Pancreas (tissue), 10 donors: ENCODE results near the gene MPV17L2. TPM values are rescaled to one million over a fixed set of nuclear protein-coding genes. Genes with fewer than 3 reads are reported as not detected.

ENCODE experiments used
- ATAC-seq, 4 donors: fragments of 200-7000 bp; cut with Tn5 transposase; one replicate each; pipeline versions ENCODE4 v1.8.0 to v1.9.1; 2020; ENCODE audit warnings: mild to moderate bottlenecking in 4 of 4, moderate library complexity in 4 of 4
- DNase-seq, 6 donors: peaks; one replicate each; pipeline ENCODE4 v3.0.0-alpha.2; 2020
- FAIRE-seq: peaks from 2 replicates; lab custom pipeline; 2012; peaks lifted over from hg19 to GRCh38; lab: Jason Lieb, UNC
- H3K27ac ChIP-seq, 4 donors: fragments of 200-600 bp; sonication (generic); 1 replicate in 3 of 4; 2 replicates in 1 of 4; pipeline versions ENCODE4 v1.5.0 to v1.8.0; 2020
- H3K27me3 ChIP-seq, 4 donors: fragments of 200-600 bp; one replicate each; pipeline ENCODE4 v1.8.0; 2021
- H3K36me3 ChIP-seq, 3 donors: fragments of 200-600 bp; sonication (generic) in 1 of 3; one replicate each; pipeline versions ENCODE4 v1.5.0 to v1.8.0; 2020 to 2021
- H3K4me1 ChIP-seq, 3 donors: fragments of 200-600 bp; one replicate each; pipeline ENCODE4 v1.8.0; 2021
- H3K4me3 ChIP-seq, 4 donors: fragments of 200-600 bp; sonication (generic) in 2 of 4; one replicate each; pipeline versions ENCODE4 v1.5.0 to v1.8.0; 2020 to 2021
- H3K9me3 ChIP-seq, 4 donors: fragments of 200-600 bp; one replicate each; pipeline ENCODE4 v1.8.0; 2021
- CTCF ChIP-seq, 4 donors: fragments of 200-600 bp; sonication (generic) in 3 of 4; IDR thresholded peaks; one replicate each; pipeline versions ENCODE4 v1.5.0 to v1.8.0; 2021; ENCODE audit warnings: antibody characterized with exemption in 4 of 4
- WGBS, 2 donors: extraction: QIAGEN DNeasy Blood & Tissue Kit; methylation state at CpG; one replicate each; pipeline ENCODE4 v1.1.7; 2013; 5-methylcytosine and 5-hydroxymethylcytosine counted together
- intact Hi-C, 3 donors: fragments of 100-400 bp; cut with DNase I; formaldehyde crosslinking; loops; one replicate each; pipeline versions ENCODE4 v1.11.1 to v1.14.2; 2022
- polyA plus RNA-seq, 2 donors: library from polyadenylated mRNA; stranded (reverse); fragments of 200-250 nt; gene quantifications; one replicate each; pipeline ENCODE4 v1.2.3, GENCODE V29; 2013
- total RNA-seq, 6 donors: library from RNA; stranded (reverse); fragmentation: NEBNext Ultra II Directional in 4 of 6; extraction: Animal tissue kit (Norgen Biotek cat#: 25700) in 4 of 6; gene quantifications; one replicate each; pipeline versions ENCODE4 v1.2.1 to v1.2.4, GENCODE V29; 2021 to 2023
- donor health status: healthy with polysubstance abuse.
- donor health status: DM: no; HTN: no; CAD: no; lungs with moderate emphysema.
- donor health status: DM: no; HTN: no; CAD: no.
- donor health status: control.
- donor health status: control.
- donor health status: Bipolar disorder and iron deficiency.
- donor health status: DM: yes; HTN: yes; CAD: no.
- donor health status: DM: no; HTN: no; CAD: no.
- donor health status: DM: no; HTN: no; CAD: no.
- donor health status: DM: yes; HTN: yes; CAD: no.

MPV17L2 gene
- total and polyA plus RNA-seq, 8 donors, result 2.8 to 10.4 (median 5.0) TPM

- Histone ChIP-seq H3K36me3 (peaks cover 0 to 22% (median 4%) of the 10 kb centered on the region in 3 donors), H3K27ac (no peak overlapping the region), H3K4me3 (no peak overlapping the region), H3K4me1 (no peaks in the 10 kb centered on the region), H3K9me3 (no peaks in the 10 kb centered on the region), H3K27me3 (no peaks in the 10 kb centered on the region)
- FAIRE-seq (no peak), DNase-seq (peak in 2 of 6 donors; percentile 20 to 78), ATAC-seq (no peak)
- WGBS, 2 donors, result 96 to 97% methylated on average over 66 of the region's 66 CpGs
- no peak for TF ChIP-seq CTCF (IDR thresholded peaks at IDR 0.05)
- intact Hi-C loops, result loop anchor here in 2 of 3 donors (5.0 to 10.0 kb wide), 2 partner anchors 54 to 57 kb away; no protein-coding TSS in a partner anchor
These were observed 24.2 kb upstream of the MPV17L2 start for GRCh38 chr19:18168673-18169381.

DNA sequence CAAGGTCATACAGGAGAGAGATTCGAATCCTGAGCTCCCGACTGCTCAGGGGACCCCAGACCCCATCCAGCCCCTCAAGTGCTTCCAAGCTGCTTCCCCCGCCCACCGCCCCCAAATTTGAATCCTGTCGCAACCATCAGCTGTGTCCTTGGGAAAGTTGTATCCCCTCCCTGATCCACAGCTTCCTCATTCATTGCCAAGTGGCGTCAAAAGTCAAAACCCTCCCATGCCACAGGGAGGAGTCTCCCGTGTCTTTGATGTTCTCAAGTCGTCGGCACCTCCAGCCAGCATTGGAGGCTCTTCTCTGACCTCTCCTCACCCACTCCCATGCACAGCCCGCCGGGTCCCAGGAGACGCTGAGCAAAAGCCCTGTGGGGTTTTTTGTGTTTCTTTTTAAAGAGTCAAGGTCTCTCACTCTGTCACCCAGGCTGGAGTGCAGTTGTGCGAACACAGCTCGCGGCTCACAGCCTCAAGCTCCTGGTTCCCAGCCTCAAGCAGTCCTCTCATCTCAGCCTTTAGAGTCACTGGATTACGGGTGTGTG, 22.2 kb upstream of the MPV17L2 start:
- Histone ChIP-seq H3K27me3 (no peaks in the 10 kb centered on the region), H3K36me3 (peaks cover 0 to 20% (median 4%) of the 10 kb centered on the region in 3 donors), H3K4me1 (peaks cover 0 to 6% (median 3%) of the 10 kb centered on the region in 3 donors), H3K27ac (peak overlapping the region in 2 of 4 donors; percentile 52 to 55), H3K9me3 (no peaks in the 10 kb centered on the region), H3K4me3 (no peak overlapping the region)
- TF ChIP-seq CTCF (IDR thresholded peaks at IDR 0.05), result no peak
- intact Hi-C loops, result no loop called here
- ATAC-seq, result no peak
- WGBS, 2 donors, result 41 to 50% methylated on average over 16 of the region's 16 CpGs
- peak in 1 of 6 donors; percentile 57 for DNase-seq
- FAIRE-seq, result no peak

GRCh38 chr19:18171605-18172327, 21.3 kb upstream of the MPV17L2 start:
- intact Hi-C loops, result no loop called here
- DNase-seq, result peak in 2 of 6 donors; percentile 28 to 40
- Histone ChIP-seq H3K4me1 (peaks cover 0 to 6% (median 3%) of the 10 kb centered on the region in 3 donors), H3K4me3 (no peak overlapping the region), H3K36me3 (peaks cover 0 to 10% (median 4%) of the 10 kb centered on the region in 3 donors), H3K27ac (peak overlapping the region in 2 of 4 donors; percentile 22 to 55), H3K27me3 (no peaks in the 10 kb centered on the region), H3K9me3 (no peaks in the 10 kb centered on the region)
- TF ChIP-seq CTCF (IDR thresholded peaks at IDR 0.05), result no peak
- WGBS, 2 donors, result 88 to 89% methylated on average over 8 of the region's 8 CpGs
- FAIRE-seq, result no peak
- ATAC-seq, result no peak

DNA sequence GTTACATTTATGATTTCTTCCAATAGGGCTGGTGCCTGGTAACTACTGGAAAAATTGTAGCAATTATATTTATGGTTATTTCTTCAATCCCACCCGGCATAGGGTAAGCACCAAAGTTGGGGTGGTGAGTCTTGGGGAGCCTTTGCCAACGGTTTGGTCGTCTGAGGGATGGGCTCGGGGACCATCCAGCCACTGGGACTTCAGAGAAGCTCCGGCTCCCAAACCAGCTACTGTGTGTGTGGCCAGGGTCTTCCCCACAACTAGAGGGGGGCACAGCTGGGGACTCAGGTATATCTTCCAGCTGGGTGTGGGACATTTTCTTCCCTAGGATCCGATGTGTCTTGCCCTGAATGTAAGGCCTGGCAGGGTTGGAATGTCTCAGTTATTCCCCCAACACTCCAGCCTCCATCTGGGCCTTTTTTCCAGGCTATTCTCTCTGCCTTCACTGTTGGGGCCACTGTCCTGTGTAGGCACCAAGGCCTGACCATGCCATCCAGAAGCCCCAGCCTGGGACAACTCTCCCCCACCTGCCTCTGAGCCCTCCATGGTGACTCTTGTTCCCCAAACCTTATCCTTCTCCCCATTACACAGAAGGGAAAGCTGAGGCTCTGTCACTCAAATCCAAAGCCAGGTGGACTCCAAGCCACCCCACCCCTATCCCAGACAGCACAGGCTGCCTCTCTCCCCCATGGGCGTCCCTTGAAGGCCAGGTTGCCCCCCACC, 20.5 kb upstream of the MPV17L2 start:
- ATAC-seq (no peak), FAIRE-seq (no peak), DNase-seq (peak in 1 of 6 donors; percentile 15)
- Histone ChIP-seq H3K36me3 (peaks cover 0 to 4% (median 4%) of the 10 kb centered on the region in 3 donors), H3K9me3 (no peaks in the 10 kb centered on the region), H3K27ac (peak overlapping the region in 3 of 4 donors; percentile 37 to 74 (median 69)), H3K27me3 (no peaks in the 10 kb centered on the region), H3K4me3 (no peak overlapping the region), H3K4me1 (peaks cover 0 to 6% (median 3%) of the 10 kb centered on the region in 3 donors)
- no peak for TF ChIP-seq CTCF (IDR thresholded peaks at IDR 0.05)
- WGBS, 2 donors, result 85 to 97% methylated on average over 7 of the region's 7 CpGs
- intact Hi-C loops, result no loop called here
